K562 (cell line): Measurements from ENCODE around the gene CPLX1. TPM values are rescaled to one million over a fixed set of nuclear protein-coding genes. Genes with fewer than 3 reads are reported as not detected.

Source experiments
- ATAC-seq: fragments of 200-7000 bp; cut with Tn5 transposase; 3 replicates; pipeline ENCODE4 v1.9.1; 2020; ENCODE audit warnings: moderate library complexity
- BruUV-seq: library from RNA; stranded (reverse); fragments of 400-500 nt; replicated peaks from 2 replicates; lab custom pipeline; 2021; lab: Mats Ljungman, UMichigan
- CTCF ChIA-PET: fragments of 300-600 bp; formaldehyde crosslinking; extraction: SDS; loops from one replicate; lab custom pipeline; 2021; ENCODE audit warnings: low intra/inter-chr PET ratio; lab: Yijun Ruan, JAX
- POLR2A ChIA-PET: fragments of 300-600, 350-650 bp; sonication (Branson Sonifier 250); formaldehyde crosslinking; extraction: SDS; loops from one replicate; lab custom pipeline; 2021; ENCODE audit warnings: antibody characterized with exemption, inconsistent platforms; lab: Yijun Ruan, JAX
- DNase-seq, 4 experiments: peaks; one replicate each; pipeline versions ENCODE4 v3.0.0 to v3.0.0-alpha.2; 2011 to 2018; ENCODE audit warnings: low spot score in 3 of 4, mixed read lengths in 3 of 4; ENCODE audit errors: extremely low read depth in 1 of 4
- FAIRE-seq: peaks from 2 replicates; lab custom pipeline; 2011; peaks lifted over from hg19 to GRCh38; lab: Jason Lieb, UNC
- H2AFZ ChIP-seq: 2 replicates; pipeline ENCODE4 v1.6.0; 2011; ENCODE audit warnings: low read depth, low read length, control low read depth, inconsistent platforms
- H3K27ac ChIP-seq: fragments of 200-600 bp; 3 replicates; pipeline ENCODE4 v1.8.0; 2011; ENCODE audit warnings: low read depth, mild to moderate bottlenecking, control low read depth, inconsistent platforms, low read length, moderate library complexity, mixed read lengths; ENCODE audit errors: extremely low read depth
- H3K27me3 ChIP-seq, 2 experiments: fragments of 300-600 bp in 1 of 2; 2 replicates in 1 of 2; 3 replicates in 1 of 2; pipeline versions ENCODE4 v1.6.0 to v1.8.0; 2011; ENCODE audit warnings: inconsistent platforms in 2 of 2, low read length in 2 of 2, mild to moderate bottlenecking in 1 of 2, mixed read lengths in 1 of 2, moderate library complexity in 1 of 2; ENCODE audit not compliant: control insufficient read depth in 2 of 2, insufficient read depth in 2 of 2
- H3K36me3 ChIP-seq: fragments of 300-600 bp; 3 replicates; pipeline ENCODE4 v1.8.0; 2011; ENCODE audit warnings: mild to moderate bottlenecking, low read length, inconsistent platforms; ENCODE audit not compliant: control insufficient read depth, insufficient read depth
- H3K4me1 ChIP-seq, 2 experiments: fragments of 200-600 bp in 1 of 2; replicated peaks in 1 of 2; 2 replicates in 1 of 2; 3 replicates in 1 of 2; pipeline versions ENCODE4 v1.5.1 to v1.8.0; 2011; ENCODE audit warnings: inconsistent platforms in 2 of 2, low read length in 2 of 2, mild to moderate bottlenecking in 1 of 2, mixed read lengths in 1 of 2, moderate library complexity in 1 of 2; ENCODE audit not compliant: control insufficient read depth in 2 of 2, insufficient read depth in 2 of 2
- H3K4me2 ChIP-seq: 2 replicates; pipeline ENCODE4 v1.6.1; 2011; ENCODE audit warnings: low read length, control low read depth, inconsistent platforms, mixed read lengths; ENCODE audit not compliant: insufficient read depth
- H3K4me3 ChIP-seq: fragments of 200-600 bp; sonication (generic), shearing (Covaris generic); 2 replicates; pipeline ENCODE4 v1.5.1; 2016; ENCODE audit warnings: control low read depth, inconsistent platforms
- H3K79me2 ChIP-seq: fragments of 200-600 bp; 3 replicates; pipeline ENCODE4 v1.8.0; 2011; ENCODE audit warnings: low read length, inconsistent platforms; ENCODE audit not compliant: control insufficient read depth, insufficient read depth
- H3K9ac ChIP-seq, 2 experiments: 2 replicates each; pipeline versions ENCODE4 v1.6.0 to v1.6.1; 2011; ENCODE audit warnings: low read depth in 2 of 2, low read length in 2 of 2, control low read depth in 1 of 2, inconsistent platforms in 1 of 2, mild to moderate bottlenecking in 1 of 2, mixed read lengths in 1 of 2; ENCODE audit not compliant: insufficient read depth in 1 of 2
- H3K9me1 ChIP-seq: one replicate; pipeline ENCODE4 v1.6.0; 2011; ENCODE audit warnings: inconsistent platforms, mild to moderate bottlenecking, low read length, moderate library complexity; ENCODE audit not compliant: control insufficient read depth, insufficient read depth
- H3K9me3 ChIP-seq: replicated peaks from 2 replicates; pipeline ENCODE4 v1.5.1; 2011; ENCODE audit warnings: low read depth, low read length, inconsistent platforms; ENCODE audit not compliant: control insufficient read depth, insufficient read depth
- H4K20me1 ChIP-seq: replicated peaks from 2 replicates; pipeline ENCODE4 v1.6.1; 2011; ENCODE audit warnings: low read length, inconsistent platforms, mixed read lengths; ENCODE audit not compliant: control insufficient read depth, insufficient read depth
- BHLHE40 ChIP-seq: IDR thresholded peaks from 2 replicates; pipeline ENCODE4 v1.6.1; 2011; ENCODE audit warnings: low read length, improper control_type of control experiment
- HEY1 ChIP-seq: fragments of 250-450 bp; sonication (Bioruptor Pico); IDR thresholded peaks from 2 replicates; pipeline ENCODE4 v1.5.0; 2020; ENCODE audit warnings: mild to moderate bottlenecking, moderate library complexity, borderline replicate concordance
- ILF3 ChIP-seq: fragments of 450-650 bp; IDR thresholded peaks from 2 replicates; pipeline ENCODE4 v1.6.1; 2018; ENCODE audit warnings: antibody characterized with exemption, mild to moderate bottlenecking, moderate library complexity, borderline replicate concordance
- KLF1 ChIP-seq: fragments of 450-650 bp; IDR thresholded peaks from 2 replicates; pipeline ENCODE4 v1.6.1; 2016; ENCODE audit warnings: missing genetic modification characterization, missing compliant biosample characterization
- MIER1 ChIP-seq: fragments of 450-650 bp; IDR thresholded peaks from 2 replicates; pipeline ENCODE4 v1.6.1; 2016; ENCODE audit warnings: antibody characterized with exemption, mild to moderate bottlenecking, low read depth
- PPARD ChIP-seq: fragments of 250-450 bp; sonication (Bioruptor Pico); IDR thresholded peaks from 2 replicates; pipeline ENCODE4 v1.8.0; 2022; ENCODE audit warnings: inconsistent platforms, mild to moderate bottlenecking, moderate library complexity
- SMARCA4 ChIP-seq: fragments of 450-650 bp; IDR thresholded peaks from 2 replicates; pipeline ENCODE4 v1.6.1; 2016
- TSC22D4 ChIP-seq: fragments of 450-650 bp; IDR thresholded peaks from 2 replicates; pipeline ENCODE4 v1.6.1; 2016; ENCODE audit warnings: missing genetic modification characterization, missing biosample characterization, control low read depth
- U2AF1 ChIP-seq: fragments of 200-400 bp; formaldehyde crosslinking; optimal IDR thresholded peaks from 2 replicates; pipeline ENCODE3; 2017; ENCODE audit warnings: mild to moderate bottlenecking, low read depth, low read length, moderate library complexity
- ZNF12 ChIP-seq: sonication (generic); formaldehyde crosslinking; IDR thresholded peaks from 2 replicates; pipeline ENCODE4 v1.4.0; 2020; ENCODE audit warnings: mild to moderate bottlenecking, missing genetic modification reagents
- ZNF165 ChIP-seq: fragments of 250-450 bp; sonication (Bioruptor Pico); IDR thresholded peaks from 2 replicates; pipeline ENCODE4 v1.4.0; 2020; ENCODE audit warnings: borderline replicate concordance
- ZNF780A ChIP-seq: fragments of 250-450 bp; sonication (Bioruptor Pico); IDR thresholded peaks from 2 replicates; pipeline ENCODE4 v1.5.0; 2021; ENCODE audit warnings: mild to moderate bottlenecking
- WGBS: fragments of 100-300 bp; shearing (Covaris generic); methylation state at CpG from one replicate; pipeline ENCODE4 v1.1.6; 2016; ENCODE audit warnings: low coverage, mixed read lengths; ENCODE audit not compliant: insufficient coverage; ENCODE audit errors: missing lambda C conversion rate; 5-methylcytosine and 5-hydroxymethylcytosine counted together
- in situ Hi-C: fragments of 300-500 bp; cut with MboI; formaldehyde crosslinking; loops from 4 replicates; pipeline ENCODE4 v1.15.0; 2018; ENCODE audit warnings: inconsistent platforms, mixed read lengths
- intact Hi-C: fragments of 100-400 bp; cut with micrococcal nuclease; formaldehyde crosslinking; loops from 2 replicates; pipeline ENCODE4 v1.14.2; 2022
- polyA plus RNA-seq, 8 experiments: library from polyadenylated mRNA; depleted of rRNA in 4 of 8; stranded (reverse) in 5 of 8; unstranded in 3 of 8; fragments of >200 nt; fragmentation: Nextera tagmentation in 2 of 8; fragmentation: Illumina TruSeq in 1 of 8; extraction: Ambion mirVana in 2 of 8; extraction: Trizol in 1 of 8; gene quantifications; 2 replicates each; pipeline versions ENCODE4 v1.2.1 to v1.2.3, GENCODE V29; 2011 to 2014; ENCODE audit warnings: inconsistent platforms in 1 of 8, missing spikeins in 1 of 8
- total RNA-seq, 7 experiments: library from RNA; depleted of rRNA in 6 of 7; stranded (reverse); fragments of >200 nt in 6 of 7; fragmentation: Illumina TruSeq in 2 of 7; extraction: Trizol in 2 of 7; gene quantifications; 2 replicates each; pipeline versions ENCODE4 v1.2.1 to v1.2.3, GENCODE V29; 2011 to 2021; ENCODE audit warnings: low replicate concordance in 1 of 7
- TF ChIP-seq, protein P1 (sequence below): fragments of 250-450 bp; sonication (Bioruptor Pico); IDR thresholded peaks from 2 replicates; pipeline ENCODE4 v1.4.0; 2020; ENCODE audit warnings: borderline replicate concordance
- TF ChIP-seq, protein P2 (sequence below): fragments of 450-650 bp; IDR thresholded peaks from 2 replicates; pipeline ENCODE4 v1.6.1; 2016; ENCODE audit warnings: mild to moderate bottlenecking

The CPLX1 gene
- total and polyA plus RNA-seq, 9 of the 15 experiments (the other 6 are each of a cell fraction or from before 2014, with no cell fraction given) = 0.03 to 3.3 (median 0.17) TPM; not detected in 2

DNA sequence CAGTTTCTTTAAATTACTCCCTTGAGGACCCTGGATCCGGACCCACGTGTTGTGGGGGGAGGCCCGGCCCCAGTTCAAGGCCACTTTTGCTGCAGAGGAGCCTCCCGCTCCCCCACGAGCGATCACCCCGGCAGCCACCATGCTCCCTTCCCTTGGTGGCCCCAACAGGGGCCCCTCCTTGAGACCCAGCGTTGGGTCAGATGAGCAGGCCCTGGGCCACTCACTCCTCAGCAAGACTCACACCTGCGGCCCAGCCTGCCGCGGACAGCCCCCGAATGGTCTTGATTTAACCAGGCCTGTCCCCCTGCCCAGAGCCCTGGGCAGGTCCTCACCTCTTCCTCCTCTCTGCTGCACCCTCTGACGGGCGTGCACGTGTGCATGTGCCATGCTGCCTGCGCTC is 4.3 kb downstream of the CPLX1 start:
- no peaks in the 10 kb centered on the region for H3K36me3 ChIP-seq
- no peak for ATAC-seq
- peaks cover 20 to 70% of the 10 kb centered on the region in 2 experiments; a peak in 3 of 5 replicates for H3K27me3 ChIP-seq
- no peak for DNase-seq
- H3K9ac ChIP-seq = no peak overlapping the region
- no peaks in the 10 kb centered on the region for H3K79me2 ChIP-seq
- no peak for TF ChIP-seq U2AF1
- 0 out of 2 replicates have a peak, but pooled peaks have one; percentile 9 for TF ChIP-seq BHLHE40
- BruUV-seq = no TSS peak
- no peaks in the 10 kb centered on the region; the same call in 1 of the 2 replicates for H4K20me1 ChIP-seq
- H3K4me3 ChIP-seq = no peak overlapping the region
- no peak overlapping the region for H2AFZ ChIP-seq
- in situ Hi-C loops = no loop called here
- ChIA-PET POLR2A (no interaction called here), CTCF (no interaction called here)
- H3K27ac ChIP-seq = no peak overlapping the region
- intact Hi-C loops = no loop called here
- no peak for FAIRE-seq
- H3K9me3 ChIP-seq = no peaks in the 10 kb centered on the region
- H3K4me1 ChIP-seq = peaks cover 0 to 43% of the 10 kb centered on the region in 2 experiments; a peak in 3 of 5 replicates
- H3K4me2 ChIP-seq = no peak overlapping the region
- WGBS = 19% methylated on average over 15 of the region's 16 CpGs
- no peaks in the 10 kb centered on the region for H3K9me1 ChIP-seq

DNA sequence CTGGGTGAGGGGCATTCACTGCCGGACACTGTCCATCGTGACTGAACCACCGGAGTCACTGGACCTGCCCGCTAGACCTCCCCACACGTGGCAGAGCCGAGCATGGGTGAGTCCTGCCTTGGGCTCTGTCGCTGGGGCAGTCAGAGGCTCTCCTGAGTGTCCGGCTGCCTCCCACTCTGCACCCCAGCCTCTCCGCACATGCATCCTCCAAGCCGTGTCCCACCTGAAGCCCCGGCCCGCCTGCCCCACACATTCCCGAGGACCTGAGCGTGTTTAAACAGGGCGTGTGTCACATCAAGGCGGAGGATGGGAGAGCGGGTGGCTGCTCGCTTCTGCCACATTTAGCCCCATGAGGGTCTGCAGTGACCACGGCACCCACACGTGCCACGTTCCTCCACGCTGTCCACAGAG is 4.7 kb downstream of the CPLX1 start:
- Histone ChIP-seq H4K20me1 (no peaks in the 10 kb centered on the region; the same call in 1 of the 2 replicates), H3K4me3 (no peak overlapping the region), H3K36me3 (no peaks in the 10 kb centered on the region), H3K9me1 (no peaks in the 10 kb centered on the region), H3K27ac (no peak overlapping the region), H3K9me3 (no peaks in the 10 kb centered on the region), H3K79me2 (no peaks in the 10 kb centered on the region), H3K4me2 (no peak overlapping the region), H2AFZ (no peak overlapping the region), H3K4me1 (peaks cover 0 to 41% of the 10 kb centered on the region in 2 experiments; a peak in 2 of 5 replicates), H3K9ac (peak overlapping the region in 1 of 2 experiments; percentile 36; a peak in 1 of 4 replicates), H3K27me3 (peaks cover 20 to 74% of the 10 kb centered on the region in 2 experiments; a peak in 3 of 5 replicates)
- in situ Hi-C loops (no loop called here), intact Hi-C loops (no loop called here)
- DNase-seq = no peak
- 8% methylated on average over 20 of the region's 22 CpGs for WGBS
- ChIA-PET CTCF (no interaction called here), POLR2A (no interaction called here)
- ATAC-seq = no peak
- BruUV-seq = no TSS peak
- FAIRE-seq = no peak
- no peak for TF ChIP-seq KLF1
- TF ChIP-seq, protein P1, sequence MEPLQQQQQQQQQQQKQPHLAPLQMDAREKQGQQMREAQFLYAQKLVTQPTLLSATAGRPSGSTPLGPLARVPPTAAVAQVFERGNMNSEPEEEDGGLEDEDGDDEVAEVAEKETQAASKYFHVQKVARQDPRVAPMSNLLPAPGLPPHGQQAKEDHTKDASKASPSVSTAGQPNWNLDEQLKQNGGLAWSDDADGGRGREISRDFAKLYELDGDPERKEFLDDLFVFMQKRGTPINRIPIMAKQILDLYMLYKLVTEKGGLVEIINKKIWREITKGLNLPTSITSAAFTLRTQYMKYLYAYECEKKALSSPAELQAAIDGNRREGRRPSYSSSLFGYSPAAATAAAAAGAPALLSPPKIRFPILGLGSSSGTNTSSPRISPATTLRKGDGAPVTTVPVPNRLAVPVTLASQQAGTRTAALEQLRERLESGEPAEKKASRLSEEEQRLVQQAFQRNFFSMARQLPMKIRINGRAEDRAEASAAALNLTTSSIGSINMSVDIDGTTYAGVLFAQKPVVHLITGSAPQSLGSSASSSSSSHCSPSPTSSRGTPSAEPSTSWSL (CRISPR knock-in tag) = no peak
- no peak for TF ChIP-seq ZNF780A (CRISPR knock-in tag)
- TF ChIP-seq ZNF12 (CRISPR knock-in tag) = no peak
- TF ChIP-seq SMARCA4 = no peak
- no peak for TF ChIP-seq ILF3
- no peak for TF ChIP-seq HEY1 (CRISPR knock-in tag)
- TF ChIP-seq, protein P2, sequence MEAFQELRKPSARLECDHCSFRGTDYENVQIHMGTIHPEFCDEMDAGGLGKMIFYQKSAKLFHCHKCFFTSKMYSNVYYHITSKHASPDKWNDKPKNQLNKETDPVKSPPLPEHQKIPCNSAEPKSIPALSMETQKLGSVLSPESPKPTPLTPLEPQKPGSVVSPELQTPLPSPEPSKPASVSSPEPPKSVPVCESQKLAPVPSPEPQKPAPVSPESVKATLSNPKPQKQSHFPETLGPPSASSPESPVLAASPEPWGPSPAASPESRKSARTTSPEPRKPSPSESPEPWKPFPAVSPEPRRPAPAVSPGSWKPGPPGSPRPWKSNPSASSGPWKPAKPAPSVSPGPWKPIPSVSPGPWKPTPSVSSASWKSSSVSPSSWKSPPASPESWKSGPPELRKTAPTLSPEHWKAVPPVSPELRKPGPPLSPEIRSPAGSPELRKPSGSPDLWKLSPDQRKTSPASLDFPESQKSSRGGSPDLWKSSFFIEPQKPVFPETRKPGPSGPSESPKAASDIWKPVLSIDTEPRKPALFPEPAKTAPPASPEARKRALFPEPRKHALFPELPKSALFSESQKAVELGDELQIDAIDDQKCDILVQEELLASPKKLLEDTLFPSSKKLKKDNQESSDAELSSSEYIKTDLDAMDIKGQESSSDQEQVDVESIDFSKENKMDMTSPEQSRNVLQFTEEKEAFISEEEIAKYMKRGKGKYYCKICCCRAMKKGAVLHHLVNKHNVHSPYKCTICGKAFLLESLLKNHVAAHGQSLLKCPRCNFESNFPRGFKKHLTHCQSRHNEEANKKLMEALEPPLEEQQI = no peak
- no peak for TF ChIP-seq ZNF165 (CRISPR knock-in tag)
- TF ChIP-seq MIER1 = no peak
- TF ChIP-seq TSC22D4 (tag) = no peak
- TF ChIP-seq PPARD (CRISPR knock-in tag) = no peak
